OCI-LY3 (cell line): ENCODE measurements around the gene KIF18B.

ENCODE experiments used
- H2AFZ ChIP-seq: fragments of 200-600, 300-600 bp; shearing (Covaris generic); 2 replicates; pipeline ENCODE4 v1.6.0; 2014; ENCODE audit warnings: antibody characterized with exemption, low read depth, low read length
- H3K27ac ChIP-seq: fragments of 200-600, 300-600 bp; sonication (generic); 2 replicates; pipeline ENCODE4 v1.5.1; 2014; ENCODE audit warnings: mild to moderate bottlenecking, low read length, moderate library complexity, mixed read lengths
- H3K27me3 ChIP-seq: fragments of 200-600, 300-600 bp; sonication (generic); 2 replicates; pipeline ENCODE4 v1.6.1; 2014; ENCODE audit warnings: low read depth, low read length, mixed read lengths
- H3K36me3 ChIP-seq: fragments of 200-600, 300-600 bp; sonication (generic); replicated peaks from 2 replicates; pipeline ENCODE3; 2014; ENCODE audit warnings: low read depth, low read length, mixed read lengths
- H3K4me1 ChIP-seq: fragments of 300-600, 200-600 bp; sonication (generic); 2 replicates; pipeline ENCODE4 v1.6.1; 2014; ENCODE audit warnings: low read length, mixed read lengths
- H3K4me2 ChIP-seq: fragments of 200-600, 300-600 bp; sonication (generic); 2 replicates; pipeline ENCODE4 v1.6.1; 2014; ENCODE audit warnings: low read length, mixed read lengths
- H3K4me3 ChIP-seq: fragments of 300-600, 200-600 bp; sonication (generic); 2 replicates; pipeline ENCODE4 v1.5.1; 2014; ENCODE audit warnings: antibody characterized with exemption, mild to moderate bottlenecking, low read length, moderate library complexity
- H3K79me2 ChIP-seq: fragments of 300-600, 200-600 bp; shearing (Covaris generic); 2 replicates; pipeline ENCODE4 v1.6.1; 2014; ENCODE audit warnings: mild to moderate bottlenecking, low read length, mixed read lengths
- H3K9ac ChIP-seq: fragments of 300-600, 200-600 bp; shearing (Covaris generic); 2 replicates; pipeline ENCODE4 v1.6.0; 2014; ENCODE audit warnings: mild to moderate bottlenecking, low read length, moderate library complexity
- H3K9me3 ChIP-seq: fragments of 200-600, 300-600 bp; shearing (Covaris generic); 2 replicates; pipeline ENCODE4 v1.6.1; 2014; ENCODE audit warnings: low read length, mixed read lengths; ENCODE audit not compliant: insufficient read depth
- H4K20me1 ChIP-seq: fragments of 200-600, 300-600 bp; sonication (generic); 2 replicates; pipeline ENCODE4 v1.6.1; 2016; ENCODE audit warnings: low read length, mixed read lengths; ENCODE audit not compliant: insufficient read depth
- CTCF ChIP-seq: fragments of 200-600, 300-600 bp; sonication (generic); IDR thresholded peaks from 2 replicates; pipeline ENCODE4 v1.5.1; 2014; ENCODE audit warnings: antibody characterized with exemption, low read length, low read depth
- EZH2phosphoT487 ChIP-seq: fragments of 200-600 bp; shearing (Covaris generic); IDR thresholded peaks from 2 replicates; pipeline ENCODE4 v1.6.1; 2018; ENCODE audit warnings: antibody characterized with exemption, mixed run types, low read depth

Gene KIF18B

GRCh38 chr17:44877121-44877520 lies 70.5 kb downstream of the KIF18B start:
- Histone ChIP-seq H2AFZ (no peak overlapping the region), H3K4me1 (no peaks in the 10 kb centered on the region), H4K20me1 (no peaks in the 10 kb centered on the region), H3K4me3 (no peak overlapping the region), H3K79me2 (no peaks in the 10 kb centered on the region), H3K9ac (no peak overlapping the region), H3K27ac (no peak overlapping the region), H3K4me2 (no peak overlapping the region), H3K27me3 (no peaks in the 10 kb centered on the region), H3K9me3 (no peaks in the 10 kb centered on the region), H3K36me3 (peaks cover 51% of the 10 kb centered on the region)
- TF ChIP-seq EZH2phosphoT487 (no peak), CTCF (no peak)

GRCh38 chr17:44875761-44876160 lies 71.8 kb downstream of the KIF18B start:
- H3K79me2 ChIP-seq: no peaks in the 10 kb centered on the region
- H2AFZ ChIP-seq: no peak overlapping the region
- H3K4me1 ChIP-seq: no peaks in the 10 kb centered on the region
- H3K27ac ChIP-seq: no peak overlapping the region
- H3K27me3 ChIP-seq: no peaks in the 10 kb centered on the region
- peaks cover 52% of the 10 kb centered on the region for H3K36me3 ChIP-seq
- no peaks in the 10 kb centered on the region for H4K20me1 ChIP-seq
- H3K4me3 ChIP-seq: no peak overlapping the region
- H3K4me2 ChIP-seq: no peak overlapping the region
- no peak overlapping the region for H3K9ac ChIP-seq
- H3K9me3 ChIP-seq: no peaks in the 10 kb centered on the region
- TF ChIP-seq CTCF (no peak), EZH2phosphoT487 (no peak)
